Erythroblast (primary cell): ENCODE data around the gene CRPPA.

ENCODE experiments used
- GATA1 ChIP-seq: IDR thresholded peaks from 2 replicates; pipeline ENCODE4 v1.6.1; 2011; ENCODE audit warnings: low read depth, mild to moderate bottlenecking, control low read depth, low read length, moderate library complexity
- POLR2A ChIP-seq: IDR thresholded peaks from 2 replicates; pipeline ENCODE4 v1.6.1; 2011; ENCODE audit warnings: mild to moderate bottlenecking, low read length

DNA sequence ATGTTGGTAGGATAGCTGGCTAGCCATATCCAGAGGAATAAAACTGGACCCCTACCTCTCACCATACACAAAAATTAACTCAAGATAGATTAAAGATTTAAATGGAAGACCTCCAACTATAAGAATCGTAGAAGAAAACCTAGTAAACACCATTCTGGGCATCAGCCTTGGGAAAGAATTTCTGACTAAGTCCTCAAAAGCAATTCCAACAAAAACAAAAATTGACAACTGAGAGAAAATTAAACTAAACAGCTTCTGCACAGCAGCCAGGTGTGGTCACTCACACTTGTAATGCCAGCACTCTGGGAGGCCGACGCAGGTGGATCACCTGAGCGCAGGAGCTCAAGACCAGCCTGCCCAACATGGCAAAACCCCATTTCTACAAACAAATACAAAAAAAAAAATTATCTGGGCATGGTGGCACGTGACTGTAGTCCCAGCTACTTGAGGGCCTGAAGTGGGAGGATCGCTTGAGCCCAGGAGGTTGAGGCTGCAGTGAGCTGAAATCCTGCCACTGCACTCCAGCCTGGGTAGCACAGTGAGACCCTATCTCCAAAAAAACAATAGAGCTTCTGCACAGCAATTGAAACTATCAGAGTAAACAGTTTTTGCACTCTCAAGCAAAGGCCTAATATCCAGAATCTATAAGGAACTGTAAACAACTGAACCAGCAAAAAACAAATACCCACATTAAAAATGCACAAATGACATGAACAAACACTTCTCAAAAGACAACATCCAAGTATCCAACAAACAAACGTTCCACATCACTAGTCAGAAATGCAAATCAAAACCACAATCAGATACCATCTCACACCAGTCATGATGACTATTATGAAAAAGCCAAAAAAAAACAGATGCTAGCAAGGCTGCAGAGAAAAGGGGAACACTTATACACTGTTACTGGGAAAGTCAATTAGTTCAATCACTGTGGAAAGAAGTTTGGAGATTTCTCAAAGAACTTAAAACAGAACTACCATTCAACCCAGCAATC, 4.8 kb downstream of the CRPPA start:
- TF ChIP-seq POLR2A (no peak), GATA1 (no peak)
